ENCODE measurements around the gene USP35.

USP35 gene

DNA sequence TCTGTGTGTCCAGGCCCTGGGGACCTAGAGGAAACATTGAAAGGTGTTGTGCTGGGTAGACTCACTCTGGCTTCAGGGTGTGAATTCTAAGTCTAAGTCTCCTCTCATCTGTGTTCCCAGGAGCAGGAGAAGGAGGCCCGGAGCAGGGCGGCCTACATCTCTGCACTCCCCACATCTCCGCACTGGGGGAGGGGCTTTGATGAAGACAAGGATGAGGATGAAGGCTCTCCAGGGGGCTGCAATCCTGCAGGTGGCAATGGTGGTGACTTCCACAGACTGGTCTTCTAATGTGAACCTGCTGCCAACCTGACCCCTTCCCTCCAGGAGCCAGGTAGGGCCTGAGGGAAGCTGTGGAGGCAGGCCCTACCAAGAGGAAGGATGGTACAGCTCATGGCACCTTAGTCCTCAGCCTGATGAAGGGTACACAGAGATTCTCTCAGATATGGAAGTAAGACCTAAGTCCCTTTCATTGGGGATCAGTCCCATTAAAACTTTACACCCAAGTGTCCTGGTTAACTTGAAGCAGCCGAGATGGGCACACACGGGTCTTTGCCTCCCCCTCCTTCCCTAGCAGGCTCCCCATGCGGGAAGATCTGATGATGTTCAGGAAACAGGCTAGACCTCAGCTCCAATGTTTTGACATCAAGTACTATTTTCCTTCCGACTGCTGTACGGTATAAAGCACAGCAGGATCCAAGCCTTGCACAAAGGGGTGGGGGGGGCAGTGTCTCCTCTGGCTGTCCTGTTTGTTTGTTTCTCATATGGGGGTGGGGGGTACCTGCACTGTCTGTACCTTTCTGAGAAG is 25.0 kb downstream of the USP35 start:
- DNase-seq (ENCODE audit: low spot score) = no peak
- no peak for TF ChIP-seq CTCF (IDR thresholded peaks at IDR 0.05; ENCODE audit: borderline replicate concordance, control extremely low read depth, extremely low read depth, insufficient read depth, missing control alignments)
- in situ Hi-C loops (cut with MboI; ENCODE audit: low sequenced_read_pairs, unreplicated experiment) = no loop called here

GRCh38 chr11:78214331-78215194 is 25.8 kb downstream of the USP35 start:
- TF ChIP-seq CTCF (IDR thresholded peaks at IDR 0.05; ENCODE audit: borderline replicate concordance, control extremely low read depth, extremely low read depth, insufficient read depth, missing control alignments) = no peak
- in situ Hi-C loops (cut with MboI; ENCODE audit: low sequenced_read_pairs, unreplicated experiment) = no loop called here
- no peak for DNase-seq (ENCODE audit: low spot score)

DNA sequence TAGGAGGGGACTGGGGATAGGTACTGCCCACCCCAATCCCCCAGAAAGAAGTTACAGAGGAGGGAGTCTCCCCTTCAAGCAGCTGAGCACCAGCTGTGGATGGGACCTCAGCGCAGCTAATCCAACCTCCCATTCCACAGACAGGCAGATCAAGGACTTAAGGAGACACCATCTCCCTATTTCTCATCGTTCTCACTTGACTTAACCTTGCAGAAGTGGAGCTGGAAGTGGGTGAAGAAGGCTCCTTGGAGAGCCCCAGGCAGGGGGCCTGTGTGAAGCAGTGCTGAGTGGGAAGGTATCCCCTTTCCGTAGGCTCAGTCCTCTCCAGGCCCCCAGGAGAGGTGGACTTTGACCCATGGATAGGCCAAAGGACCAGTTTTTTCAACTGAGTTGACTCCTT is 27.3 kb downstream of the USP35 start:
- no peak for TF ChIP-seq CTCF (IDR thresholded peaks at IDR 0.05; ENCODE audit: borderline replicate concordance, control extremely low read depth, extremely low read depth, insufficient read depth, missing control alignments)
- no peak for DNase-seq (ENCODE audit: low spot score)
- in situ Hi-C loops (cut with MboI; ENCODE audit: low sequenced_read_pairs, unreplicated experiment) = no loop called here

- in situ Hi-C loops (cut with MboI; ENCODE audit: low sequenced_read_pairs, unreplicated experiment) = no loop called here
- no peak for DNase-seq (ENCODE audit: low spot score)
- TF ChIP-seq CTCF (IDR thresholded peaks at IDR 0.05; ENCODE audit: borderline replicate concordance, control extremely low read depth, extremely low read depth, insufficient read depth, missing control alignments) = no peak
Observed at GRCh38 chr11:78216571-78217287, 28.0 kb downstream of the USP35 start.

DNA sequence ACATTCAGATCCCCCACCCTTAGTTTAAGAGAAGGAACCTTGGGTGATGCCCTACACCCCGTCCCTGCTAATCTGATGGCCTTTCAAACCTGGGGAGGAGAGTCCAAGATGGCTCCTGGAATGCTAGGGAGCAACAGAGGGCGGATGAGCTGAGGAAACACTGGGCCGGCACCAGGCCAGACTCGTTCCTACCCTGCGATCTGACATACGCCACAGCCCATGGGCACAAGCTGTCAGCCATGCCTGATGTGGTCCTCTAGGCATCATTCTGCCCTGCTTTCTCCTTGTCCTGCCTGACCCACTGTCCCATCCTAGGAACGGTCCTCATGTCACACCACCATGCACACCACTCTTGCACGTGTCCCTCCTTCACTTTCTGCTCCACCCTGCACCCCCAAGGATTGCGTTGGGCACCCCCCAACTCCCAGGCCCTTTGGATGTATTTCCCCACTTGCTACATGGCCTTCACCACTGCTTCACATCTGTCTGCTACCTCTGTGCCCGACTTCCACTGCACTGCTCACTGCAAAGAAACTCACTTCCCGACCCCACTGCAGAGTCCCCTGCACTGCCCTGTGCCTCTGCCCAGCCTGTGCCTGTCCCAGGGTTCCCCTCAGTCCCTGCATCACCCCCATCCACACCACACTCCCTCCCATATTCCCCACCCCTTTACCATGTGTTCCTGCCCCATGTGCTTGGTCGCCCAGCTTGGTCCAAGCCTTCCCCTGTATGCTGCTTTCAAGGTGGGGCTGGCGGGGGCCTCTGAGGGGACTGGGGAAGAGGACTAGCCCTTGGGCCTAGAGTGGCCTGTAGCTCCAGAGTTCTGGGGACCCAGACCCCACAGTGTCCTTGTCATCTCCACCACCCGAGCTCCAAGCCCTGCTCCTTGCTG is 29.2 kb downstream of the USP35 start:
- in situ Hi-C loops (cut with MboI; ENCODE audit: low sequenced_read_pairs, unreplicated experiment) = no loop called here
- TF ChIP-seq CTCF (IDR thresholded peaks at IDR 0.05; ENCODE audit: borderline replicate concordance, control extremely low read depth, extremely low read depth, insufficient read depth, missing control alignments) = no peak
- no peak for DNase-seq (ENCODE audit: low spot score)

Measured in GM13976 (cell line).